Neural progenitor cell (in vitro differentiated cells): ENCODE data around the gene NDUFA3.

Experiments used
- CTCF ChIP-seq: fragments of 200-600 bp; sonication (generic); IDR thresholded peaks from 2 replicates; pipeline ENCODE4 v1.5.1; 2017; ENCODE audit warnings: antibody characterized with exemption, mild to moderate bottlenecking
- EZH2 ChIP-seq: fragments of 200-600 bp; sonication (generic); IDR thresholded peaks from 2 replicates; pipeline ENCODE4 v1.6.1; 2017; ENCODE audit warnings: antibody characterized with exemption, mild to moderate bottlenecking, moderate library complexity
- EZH2phosphoT487 ChIP-seq: fragments of 200-600 bp; sonication (generic); IDR thresholded peaks from 2 replicates; pipeline ENCODE4 v1.6.1; 2017; ENCODE audit warnings: antibody characterized with exemption

GRCh38 chr19:54106716-54107115 lies 4.1 kb downstream of the NDUFA3 start:
- TF ChIP-seq CTCF (no peak), EZH2 (no peak), EZH2phosphoT487 (no peak)
